WERI-Rb-1 (cell line): ENCODE data around the gene ATXN2L.
"Not testable (repeated sequence)": the region's sequence is repeated elsewhere in the genome, so short reads cannot be mapped to it uniquely, and the experiment has no call there.

Source experiments
- DNase-seq: peaks from one replicate; pipeline ENCODE4 v3.0.0-alpha.2; 2020
- H3K27ac ChIP-seq: fragments of 250-450 bp; sonication (Bioruptor Pico); 2 replicates; pipeline ENCODE4 v1.5.1; 2020; ENCODE audit warnings: mild to moderate bottlenecking, moderate library complexity
- H3K27me3 ChIP-seq: fragments of 250-450 bp; sonication (Bioruptor Pico); 2 replicates; pipeline ENCODE4 v1.5.1; 2021; ENCODE audit warnings: mild to moderate bottlenecking, low read depth, moderate library complexity; ENCODE audit not compliant: insufficient read depth, severe bottlenecking
- H3K36me3 ChIP-seq: fragments of 250-450 bp; sonication (Bioruptor Pico); 2 replicates; pipeline ENCODE4 v1.5.1; 2020; ENCODE audit warnings: mild to moderate bottlenecking, moderate library complexity
- H3K4me3 ChIP-seq: 2 replicates; pipeline ENCODE4 v1.5.1; 2011; ENCODE audit warnings: low read depth, mild to moderate bottlenecking, control low read depth, low read length
- H3K9me3 ChIP-seq: fragments of 250-450 bp; sonication (Bioruptor Pico); 2 replicates; pipeline ENCODE4 v1.5.1; 2021; ENCODE audit warnings: mild to moderate bottlenecking, moderate library complexity; ENCODE audit not compliant: severe bottlenecking
- CTCF ChIP-seq: IDR thresholded peaks from 2 replicates; pipeline ENCODE4 v1.5.1; 2011; ENCODE audit warnings: low read depth, mild to moderate bottlenecking, control low read depth, inconsistent platforms, low read length

ATXN2L gene

GRCh38 chr16:28880589-28880915, 57.8 kb downstream of the ATXN2L start:
- peaks cover 13% of the 10 kb centered on the region for H3K36me3 ChIP-seq
- no peaks in the 10 kb centered on the region for H3K27me3 ChIP-seq
- H3K27ac ChIP-seq: peak overlapping the region; percentile 95
- no peaks in the 10 kb centered on the region for H3K9me3 ChIP-seq
- peak overlapping the region; percentile 28 for H3K4me3 ChIP-seq
- TF ChIP-seq CTCF: peak; percentile 10; the same call in 1 of the 2 replicates
- no peak for DNase-seq

DNA sequence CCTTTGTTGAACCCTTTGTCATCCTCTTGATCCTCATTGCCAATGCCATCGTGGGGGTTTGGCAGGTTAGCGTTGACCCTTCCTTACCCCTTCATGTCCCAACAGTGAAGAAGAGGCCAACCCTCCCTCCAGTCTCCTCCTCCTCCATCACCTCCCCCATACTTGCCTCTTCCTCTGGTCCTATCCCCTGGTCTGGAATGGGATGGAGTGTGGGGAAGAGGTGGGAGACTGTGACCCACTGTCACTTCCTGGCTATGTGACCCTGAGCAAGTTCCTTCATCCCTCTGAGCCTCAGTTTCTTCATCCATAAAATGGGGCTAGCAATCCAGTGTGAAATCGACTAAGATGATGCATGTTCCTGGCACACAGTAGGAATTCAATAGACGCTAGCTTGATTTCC, 58.2 kb downstream of the ATXN2L start:
- Histone ChIP-seq H3K4me3 (peak overlapping the region; percentile 28), H3K36me3 (peaks cover 17% of the 10 kb centered on the region)

DNA sequence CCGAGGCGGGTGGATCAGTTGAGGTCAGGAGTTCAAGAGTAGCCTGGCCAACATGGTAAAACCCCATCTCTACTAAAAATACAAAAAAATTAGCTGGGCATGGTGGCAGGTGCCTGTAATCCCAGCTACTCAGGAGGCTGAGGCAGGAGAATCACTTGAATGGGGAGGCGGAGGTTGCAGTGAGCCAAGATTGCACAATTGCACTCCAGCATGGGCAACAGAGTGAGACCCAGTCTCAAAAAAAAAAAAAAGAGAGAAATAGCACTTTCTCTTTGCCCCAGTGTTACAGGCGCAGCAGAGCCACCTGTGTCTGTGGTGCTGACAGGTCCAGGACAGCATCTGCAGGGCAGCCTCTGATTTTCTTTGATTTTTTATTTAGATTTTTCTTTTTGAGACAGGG, 58.8 kb downstream of the ATXN2L start:
- H3K27ac ChIP-seq, H3K4me3 ChIP-seq, H3K27me3 ChIP-seq, H3K9me3 ChIP-seq, DNase-seq: not testable (repeated sequence)
- peaks cover 18% of the 10 kb centered on the region for H3K36me3 ChIP-seq

More for the DNA sequence above, 58.2 kb downstream of the ATXN2L start:
- Histone ChIP-seq H3K27me3 (no peaks in the 10 kb centered on the region), H3K27ac (peak overlapping the region; percentile 95), H3K9me3 (no peaks in the 10 kb centered on the region)
- DNase-seq: no peak
- no peak for TF ChIP-seq CTCF

DNA sequence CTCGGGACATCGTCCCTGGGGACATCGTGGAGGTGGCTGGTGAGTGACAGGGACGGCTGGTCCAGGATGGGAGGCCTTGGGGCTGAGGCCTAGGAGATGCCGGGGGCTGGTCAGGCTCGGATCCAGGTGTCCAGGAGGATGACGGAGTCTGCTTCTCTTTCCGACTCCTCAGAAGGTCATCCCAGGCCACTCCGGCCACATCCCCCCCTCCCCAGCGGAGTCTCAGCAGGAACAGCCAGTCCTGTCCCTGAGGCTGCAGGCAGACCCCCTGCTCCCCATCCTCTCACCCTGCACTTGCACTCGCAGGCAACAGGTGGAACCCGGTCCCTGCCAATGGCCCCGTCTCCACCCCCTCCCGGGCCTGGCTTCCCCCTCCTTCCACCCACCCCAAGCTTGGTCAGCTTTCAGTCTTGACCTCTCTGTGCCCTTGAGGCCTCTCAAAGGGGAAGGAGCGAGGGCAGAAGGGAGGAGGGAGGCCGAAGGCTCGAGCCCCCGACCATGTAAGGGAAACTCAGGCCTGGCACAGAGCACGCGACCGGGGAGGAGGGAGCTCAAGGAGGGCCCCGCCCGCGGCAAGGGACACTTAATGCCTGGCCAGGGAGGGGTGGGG, 59.9 kb downstream of the ATXN2L start:
- peak; percentile 54 for TF ChIP-seq CTCF
- DNase-seq: peak; percentile 80
- Histone ChIP-seq H3K27me3 (no peaks in the 10 kb centered on the region), H3K4me3 (no peak overlapping the region), H3K36me3 (peaks cover 25% of the 10 kb centered on the region), H3K9me3 (no peaks in the 10 kb centered on the region), H3K27ac (peak overlapping the region; percentile 75)

GRCh38 chr16:28883221-28883996, 60.6 kb downstream of the ATXN2L start:
- TF ChIP-seq CTCF: no peak
- H3K4me3 ChIP-seq: no peak overlapping the region
- H3K27me3 ChIP-seq: no peaks in the 10 kb centered on the region
- H3K36me3 ChIP-seq: peaks cover 31% of the 10 kb centered on the region
- H3K27ac ChIP-seq: peak overlapping the region; percentile 75
- no peaks in the 10 kb centered on the region for H3K9me3 ChIP-seq
- no peak for DNase-seq

GRCh38 chr16:28884045-28884444, 61.2 kb downstream of the ATXN2L start:
- H3K9me3 ChIP-seq: no peaks in the 10 kb centered on the region
- H3K27me3 ChIP-seq: no peaks in the 10 kb centered on the region
- H3K4me3 ChIP-seq: no peak overlapping the region
- TF ChIP-seq CTCF: no peak
- peak overlapping the region; percentile 75; the same call in 1 of the 2 replicates for H3K27ac ChIP-seq
- H3K36me3 ChIP-seq: peaks cover 36% of the 10 kb centered on the region
- no peak for DNase-seq
